ENCODE measurements around the gene CD82.

Gene CD82

DNA sequence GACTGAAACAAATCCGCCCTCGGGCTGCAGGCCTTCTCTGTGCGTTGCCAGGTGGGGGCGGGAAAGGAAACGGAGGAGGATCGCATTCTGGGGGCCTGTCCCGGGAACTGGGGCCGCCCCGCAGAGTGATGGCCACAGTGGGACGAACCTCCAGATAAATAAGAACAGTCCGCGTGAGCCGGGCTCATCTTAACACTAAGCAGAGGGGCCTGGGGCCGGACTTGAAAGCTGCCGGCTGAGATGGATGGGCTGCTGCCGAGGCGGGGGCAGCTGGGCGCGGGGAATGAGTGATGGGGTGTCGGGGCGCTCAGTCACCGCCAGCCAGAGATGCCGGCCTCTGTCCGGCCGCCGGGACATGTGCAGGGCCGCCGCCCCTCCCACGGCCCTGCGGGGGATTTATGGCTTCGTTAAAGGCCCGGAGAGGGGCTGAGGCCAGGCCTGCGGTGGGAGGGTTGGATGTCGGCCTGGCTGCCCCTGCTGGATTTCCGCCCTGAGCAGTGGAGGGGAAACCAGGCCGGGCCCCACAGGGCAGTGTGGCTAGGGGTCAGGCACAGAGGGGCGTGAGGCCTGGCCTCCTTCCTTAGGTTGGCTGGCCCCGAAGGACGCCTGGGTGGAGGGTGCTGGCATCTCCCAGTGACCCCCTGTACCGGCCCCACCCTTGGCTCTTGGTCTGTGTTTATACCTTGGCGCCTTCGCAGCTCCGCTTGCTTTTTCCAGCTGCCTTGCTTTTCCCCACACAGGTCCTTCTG lies 45.3 kb upstream of the CD82 start:
- TF ChIP-seq, protein P1, sequence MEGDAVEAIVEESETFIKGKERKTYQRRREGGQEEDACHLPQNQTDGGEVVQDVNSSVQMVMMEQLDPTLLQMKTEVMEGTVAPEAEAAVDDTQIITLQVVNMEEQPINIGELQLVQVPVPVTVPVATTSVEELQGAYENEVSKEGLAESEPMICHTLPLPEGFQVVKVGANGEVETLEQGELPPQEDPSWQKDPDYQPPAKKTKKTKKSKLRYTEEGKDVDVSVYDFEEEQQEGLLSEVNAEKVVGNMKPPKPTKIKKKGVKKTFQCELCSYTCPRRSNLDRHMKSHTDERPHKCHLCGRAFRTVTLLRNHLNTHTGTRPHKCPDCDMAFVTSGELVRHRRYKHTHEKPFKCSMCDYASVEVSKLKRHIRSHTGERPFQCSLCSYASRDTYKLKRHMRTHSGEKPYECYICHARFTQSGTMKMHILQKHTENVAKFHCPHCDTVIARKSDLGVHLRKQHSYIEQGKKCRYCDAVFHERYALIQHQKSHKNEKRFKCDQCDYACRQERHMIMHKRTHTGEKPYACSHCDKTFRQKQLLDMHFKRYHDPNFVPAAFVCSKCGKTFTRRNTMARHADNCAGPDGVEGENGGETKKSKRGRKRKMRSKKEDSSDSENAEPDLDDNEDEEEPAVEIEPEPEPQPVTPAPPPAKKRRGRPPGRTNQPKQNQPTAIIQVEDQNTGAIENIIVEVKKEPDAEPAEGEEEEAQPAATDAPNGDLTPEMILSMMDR (IDR thresholded peaks at IDR 0.05) = no peak
- Histone ChIP-seq H3K27me3 (ENCODE audit: control insufficient read depth, insufficient read depth, low read length) (no peaks in the 10 kb centered on the region), H3K4me2 (ENCODE audit: low read length) (no peak overlapping the region), H3K4me1 (no peaks in the 10 kb centered on the region), H3K79me2 (no peaks in the 10 kb centered on the region), H3K9me3 (ENCODE audit: control insufficient read depth, low read length) (no peaks in the 10 kb centered on the region), H3K9ac (no peak overlapping the region), H3K36me3 (ENCODE audit: control insufficient read depth, insufficient read depth, low read length) (no peaks in the 10 kb centered on the region), H2AFZ (no peak overlapping the region), H3K4me3 (ENCODE audit: low read depth, low read length) (no peak overlapping the region), H3K27ac (no peak overlapping the region)

DNA sequence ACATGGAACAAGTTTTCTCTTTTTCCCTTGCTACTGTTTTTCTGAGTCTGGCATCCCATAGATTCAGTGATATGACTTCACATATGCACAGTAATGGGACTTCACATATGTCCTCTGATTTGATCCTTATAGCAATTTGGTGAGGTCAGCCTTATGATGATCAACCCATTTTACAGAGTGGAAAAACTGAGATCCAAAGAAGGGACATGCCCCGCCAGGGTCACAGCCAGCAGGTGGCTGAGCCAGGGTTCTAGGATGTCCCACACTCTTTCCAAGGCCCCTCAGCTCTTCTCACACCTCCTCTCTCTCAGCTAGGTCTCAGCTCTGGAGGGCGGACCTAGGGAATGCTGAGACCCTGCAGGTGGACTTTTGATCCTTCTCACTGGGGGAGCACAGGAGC lies 44.3 kb upstream of the CD82 start:
- H3K4me1 ChIP-seq = no peaks in the 10 kb centered on the region
- no peaks in the 10 kb centered on the region for H3K27me3 ChIP-seq (ENCODE audit: control insufficient read depth, insufficient read depth, low read length)
- H3K36me3 ChIP-seq (ENCODE audit: control insufficient read depth, insufficient read depth, low read length) = no peaks in the 10 kb centered on the region
- no peak overlapping the region for H3K9ac ChIP-seq
- TF ChIP-seq, protein P1 (IDR thresholded peaks at IDR 0.05) = no peak
- H3K4me2 ChIP-seq (ENCODE audit: low read length) = no peak overlapping the region
- no peak overlapping the region for H2AFZ ChIP-seq
- H3K9me3 ChIP-seq (ENCODE audit: control insufficient read depth, low read length) = no peaks in the 10 kb centered on the region
- H3K4me3 ChIP-seq (ENCODE audit: low read depth, low read length) = no peak overlapping the region
- no peak overlapping the region for H3K27ac ChIP-seq
- H3K79me2 ChIP-seq = no peaks in the 10 kb centered on the region

DNA sequence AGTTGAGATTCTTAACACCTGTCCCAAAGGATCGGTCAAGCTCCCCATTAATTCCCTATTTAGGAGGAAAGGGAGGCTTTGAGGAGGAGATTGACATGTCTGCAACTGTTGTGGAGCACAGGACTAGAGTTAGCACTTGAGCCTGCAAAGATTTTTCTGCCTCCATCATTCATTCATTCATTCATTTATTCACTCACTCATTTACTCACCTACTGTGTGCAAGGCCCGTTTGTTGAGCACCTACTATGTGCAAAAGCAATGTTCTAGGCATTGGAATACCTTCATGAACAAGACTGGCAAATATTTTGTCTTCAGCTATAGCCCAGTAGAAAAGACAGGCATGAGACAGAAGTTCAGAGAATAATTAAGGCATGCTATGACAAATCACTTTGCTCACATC lies 43.2 kb upstream of the CD82 start:
- Histone ChIP-seq H2AFZ (no peak overlapping the region), H3K4me3 (ENCODE audit: low read depth, low read length) (no peak overlapping the region), H3K79me2 (no peaks in the 10 kb centered on the region), H3K27me3 (ENCODE audit: control insufficient read depth, insufficient read depth, low read length) (no peaks in the 10 kb centered on the region), H3K4me1 (no peaks in the 10 kb centered on the region), H3K9ac (no peak overlapping the region), H3K36me3 (ENCODE audit: control insufficient read depth, insufficient read depth, low read length) (no peaks in the 10 kb centered on the region), H3K4me2 (ENCODE audit: low read length) (no peak overlapping the region), H3K9me3 (ENCODE audit: control insufficient read depth, low read length) (no peaks in the 10 kb centered on the region), H3K27ac (no peak overlapping the region)
- TF ChIP-seq, protein P1 (IDR thresholded peaks at IDR 0.05) = no peak

DNA sequence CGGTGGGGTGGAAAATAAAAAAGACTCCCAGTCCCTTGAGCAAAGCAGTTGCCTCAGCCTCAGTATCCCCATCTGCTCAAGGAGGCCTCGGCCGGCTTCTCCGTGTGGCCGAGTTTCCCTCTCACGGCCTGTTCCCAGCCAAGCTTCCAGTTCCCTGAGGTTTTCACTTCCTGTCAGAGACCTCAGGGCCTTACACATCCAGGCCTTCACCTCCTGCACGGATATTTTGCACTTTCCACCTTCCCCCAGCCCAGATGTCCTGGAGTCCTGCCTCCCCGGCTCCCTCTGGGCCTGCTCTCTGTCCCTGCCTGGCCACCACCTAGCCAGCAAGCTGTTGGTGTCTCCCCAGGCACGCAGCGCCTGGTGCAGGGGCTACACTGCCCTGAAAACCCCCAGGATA lies 41.1 kb upstream of the CD82 start:
- no peak overlapping the region for H3K27ac ChIP-seq
- no peaks in the 10 kb centered on the region for H3K4me1 ChIP-seq
- no peaks in the 10 kb centered on the region for H3K9me3 ChIP-seq (ENCODE audit: control insufficient read depth, low read length)
- H3K4me2 ChIP-seq (ENCODE audit: low read length) = no peak overlapping the region
- no peaks in the 10 kb centered on the region for H3K79me2 ChIP-seq
- TF ChIP-seq, protein P1 (IDR thresholded peaks at IDR 0.05) = no peak
- no peaks in the 10 kb centered on the region for H3K27me3 ChIP-seq (ENCODE audit: control insufficient read depth, insufficient read depth, low read length)
- no peak overlapping the region for H2AFZ ChIP-seq
- H3K4me3 ChIP-seq (ENCODE audit: low read depth, low read length) = no peak overlapping the region
- no peak overlapping the region for H3K9ac ChIP-seq
- no peaks in the 10 kb centered on the region for H3K36me3 ChIP-seq (ENCODE audit: control insufficient read depth, insufficient read depth, low read length)

DNA sequence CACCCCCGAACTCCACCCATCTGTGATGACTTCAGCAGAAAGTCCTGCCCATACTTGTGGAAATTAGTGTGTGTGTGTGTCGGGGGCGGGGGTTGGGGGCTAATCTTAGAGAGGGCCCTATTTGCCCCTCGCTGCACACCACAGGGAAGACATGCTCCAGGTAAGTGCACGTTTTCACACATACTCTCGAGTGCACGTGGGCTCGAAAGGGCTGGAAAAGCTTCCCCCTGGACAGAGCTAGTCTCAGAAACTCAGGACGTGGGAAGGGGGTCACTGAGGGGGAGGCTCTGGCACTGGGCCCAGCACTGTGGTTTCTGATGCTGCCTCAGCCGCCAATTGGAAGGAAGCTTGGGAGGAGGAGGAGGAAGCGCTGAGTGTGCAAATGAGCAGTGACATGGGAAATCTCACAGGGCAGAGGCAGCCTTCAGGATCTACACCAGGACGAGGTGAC lies 40.7 kb upstream of the CD82 start:
- TF ChIP-seq, protein P1 (IDR thresholded peaks at IDR 0.05) = no peak
- no peak overlapping the region for H3K9ac ChIP-seq
- no peaks in the 10 kb centered on the region for H3K4me1 ChIP-seq
- no peaks in the 10 kb centered on the region for H3K9me3 ChIP-seq (ENCODE audit: control insufficient read depth, low read length)
- H3K36me3 ChIP-seq (ENCODE audit: control insufficient read depth, insufficient read depth, low read length) = no peaks in the 10 kb centered on the region
- no peak overlapping the region for H3K27ac ChIP-seq
- no peak overlapping the region for H3K4me2 ChIP-seq (ENCODE audit: low read length)
- no peaks in the 10 kb centered on the region for H3K27me3 ChIP-seq (ENCODE audit: control insufficient read depth, insufficient read depth, low read length)
- H3K79me2 ChIP-seq = no peaks in the 10 kb centered on the region
- no peak overlapping the region for H2AFZ ChIP-seq
- no peak overlapping the region for H3K4me3 ChIP-seq (ENCODE audit: low read depth, low read length)
